Stimulated activated naive CD8-positive, alpha-beta T cell treated with anti-CD3 and anti-CD28 coated beads, Interleukin-15, amount 100 ng/mL, for 72 hours (primary cell): Measurements from ENCODE around the gene MUL1.

Source experiments
- ATAC-seq: fragments of 150-1000 bp; cut with Tn5 transposase; 2 replicates; pipeline ENCODE4 v1.10.0; 2021; ENCODE audit warnings: mild to moderate bottlenecking, moderate library complexity
- DNase-seq, 2 donors: peaks; one replicate each; pipeline ENCODE4 v3.0.0; 2021 to 2022
- H3K27ac Mint-ChIP-seq, 2 donors: one replicate each; pipeline ENCODE4 v1.8.0; 2022; ENCODE audit warnings: mild to moderate bottlenecking in 2 of 2, mixed read lengths in 2 of 2, moderate library complexity in 2 of 2
- H3K27me3 Mint-ChIP-seq: one replicate; pipeline ENCODE4 v1.8.0; 2022; ENCODE audit warnings: mixed read lengths
- H3K4me1 Mint-ChIP-seq: one replicate; pipeline ENCODE4 v1.8.0; 2022; ENCODE audit warnings: mild to moderate bottlenecking, mixed read lengths
- H3K4me3 Mint-ChIP-seq, 2 donors: one replicate each; pipeline ENCODE4 v1.8.0; 2022; ENCODE audit warnings: mild to moderate bottlenecking in 2 of 2, mixed read lengths in 2 of 2, moderate library complexity in 1 of 2
- H3K9me3 Mint-ChIP-seq, 2 donors: one replicate each; pipeline ENCODE4 v1.8.0; 2022; ENCODE audit warnings: mixed read lengths in 2 of 2

MUL1 gene, protein sequence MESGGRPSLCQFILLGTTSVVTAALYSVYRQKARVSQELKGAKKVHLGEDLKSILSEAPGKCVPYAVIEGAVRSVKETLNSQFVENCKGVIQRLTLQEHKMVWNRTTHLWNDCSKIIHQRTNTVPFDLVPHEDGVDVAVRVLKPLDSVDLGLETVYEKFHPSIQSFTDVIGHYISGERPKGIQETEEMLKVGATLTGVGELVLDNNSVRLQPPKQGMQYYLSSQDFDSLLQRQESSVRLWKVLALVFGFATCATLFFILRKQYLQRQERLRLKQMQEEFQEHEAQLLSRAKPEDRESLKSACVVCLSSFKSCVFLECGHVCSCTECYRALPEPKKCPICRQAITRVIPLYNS

DNA sequence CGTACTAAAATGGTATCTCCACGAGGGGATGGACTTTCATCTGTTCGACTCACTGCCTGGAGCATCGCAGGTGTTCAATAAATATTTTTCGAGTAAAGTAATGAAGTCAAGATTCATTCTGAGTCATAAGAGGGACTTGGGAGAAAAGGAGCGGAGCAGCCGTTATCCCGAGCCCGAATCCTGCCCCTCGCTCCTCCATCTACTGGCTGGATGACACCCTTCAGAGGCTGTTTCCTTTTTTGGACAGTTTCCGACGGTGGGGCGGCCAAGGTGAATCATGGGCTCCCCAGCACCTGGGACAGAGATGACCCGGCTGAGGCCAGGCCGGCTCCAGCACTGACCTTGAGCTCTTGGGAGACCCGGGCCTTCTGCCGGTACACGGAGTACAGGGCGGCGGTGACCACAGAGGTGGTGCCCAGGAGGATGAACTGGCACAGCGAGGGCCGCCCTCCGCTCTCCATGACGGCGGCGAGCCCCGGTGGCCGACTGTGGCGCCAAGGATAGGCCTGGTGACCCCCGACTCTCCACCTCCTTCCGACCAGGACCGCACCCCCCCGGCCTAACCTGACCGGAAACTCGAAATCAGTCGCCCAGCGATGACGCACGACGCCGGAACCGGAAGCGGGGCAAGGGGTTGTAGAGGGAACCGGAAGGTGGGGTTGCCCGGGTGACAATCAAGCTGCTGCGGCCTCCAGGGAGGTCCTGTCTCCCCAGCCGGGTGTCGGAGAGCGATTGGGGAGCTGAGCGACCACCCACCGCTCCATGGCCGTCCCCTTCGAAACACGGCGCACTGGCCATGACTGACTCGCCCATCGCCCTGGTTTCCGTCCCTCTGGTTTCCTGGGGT lies at the start of gene MUL1:
Gene MUL1 (minus strand): TSS at position 588 of the 847 bp plus-strand sequence. CDS start 127 bp downstream, at position 461.
- Mint-ChIP-seq H3K4me1 (peaks cover 37% of the 10 kb centered on the region), H3K4me3 (peak within 1 kb of the TSS; percentile 88 to 90), H3K27me3 (peaks cover 3% of the 10 kb centered on the region), H3K27ac (peak within 1 kb of the TSS; percentile 94 to 97), H3K9me3 (no peaks in the 10 kb centered on the region)
- ATAC-seq (peak; percentile 100), DNase-seq (peak; percentile 86 to 91)

- ATAC-seq: no peak
- no peaks in the 10 kb centered on the region for H3K9me3 Mint-ChIP-seq
- peaks cover 5% of the 10 kb centered on the region for H3K4me1 Mint-ChIP-seq
- H3K4me3 Mint-ChIP-seq: no peak overlapping the region
- peaks cover 25% of the 10 kb centered on the region for H3K27me3 Mint-ChIP-seq
- DNase-seq: no peak
- H3K27ac Mint-ChIP-seq: no peak overlapping the region
Measured at GRCh38 chr1:20555758-20556120, 47.8 kb upstream of the MUL1 start.

GRCh38 chr1:20555025-20555757 lies 47.2 kb upstream of the MUL1 start:
- Mint-ChIP-seq H3K27me3 (peaks cover 27% of the 10 kb centered on the region), H3K9me3 (no peaks in the 10 kb centered on the region), H3K4me3 (no peak overlapping the region), H3K4me1 (peaks cover 5% of the 10 kb centered on the region), H3K27ac (no peak overlapping the region)
- no peak for ATAC-seq
- no peak for DNase-seq

DNA sequence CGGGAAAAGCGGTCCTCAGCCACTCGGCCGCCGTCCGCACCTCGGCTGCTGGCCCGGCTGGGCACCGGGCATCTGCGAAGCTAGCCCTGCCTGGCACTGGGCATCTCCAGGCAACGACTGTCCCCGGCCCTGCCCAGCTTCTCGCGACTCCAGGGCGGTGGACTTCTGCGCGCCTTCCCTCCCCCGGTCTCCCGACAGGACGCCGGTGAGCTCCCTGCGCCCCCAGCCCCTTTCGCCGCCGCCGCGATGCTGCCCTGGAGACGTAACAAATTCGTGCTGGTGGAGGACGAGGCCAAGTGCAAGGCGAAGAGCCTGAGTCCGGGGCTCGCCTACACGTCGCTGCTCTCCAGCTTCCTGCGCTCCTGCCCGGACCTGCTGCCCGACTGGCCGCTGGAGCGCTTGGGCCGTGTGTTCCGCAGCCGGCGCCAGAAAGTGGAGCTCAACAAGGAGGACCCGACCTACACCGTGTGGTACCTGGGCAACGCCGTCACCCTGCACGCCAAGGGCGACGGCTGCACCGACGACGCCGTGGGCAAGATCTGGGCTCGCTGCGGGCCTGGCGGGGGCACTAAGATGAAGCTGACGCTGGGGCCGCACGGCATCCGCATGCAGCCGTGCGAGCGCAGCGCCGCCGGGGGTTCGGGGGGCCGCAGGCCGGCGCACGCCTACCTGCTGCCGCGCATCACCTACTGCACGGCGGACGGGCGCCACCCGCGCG lies 44.9 kb upstream of the MUL1 start:
- Mint-ChIP-seq H3K4me3 (peak overlapping the region in 1 of 2 donors; percentile 22), H3K4me1 (peaks cover 5% of the 10 kb centered on the region), H3K9me3 (no peaks in the 10 kb centered on the region), H3K27ac (no peak overlapping the region), H3K27me3 (peaks cover 38% of the 10 kb centered on the region)
- DNase-seq: no peak
- ATAC-seq: no peak

DNA sequence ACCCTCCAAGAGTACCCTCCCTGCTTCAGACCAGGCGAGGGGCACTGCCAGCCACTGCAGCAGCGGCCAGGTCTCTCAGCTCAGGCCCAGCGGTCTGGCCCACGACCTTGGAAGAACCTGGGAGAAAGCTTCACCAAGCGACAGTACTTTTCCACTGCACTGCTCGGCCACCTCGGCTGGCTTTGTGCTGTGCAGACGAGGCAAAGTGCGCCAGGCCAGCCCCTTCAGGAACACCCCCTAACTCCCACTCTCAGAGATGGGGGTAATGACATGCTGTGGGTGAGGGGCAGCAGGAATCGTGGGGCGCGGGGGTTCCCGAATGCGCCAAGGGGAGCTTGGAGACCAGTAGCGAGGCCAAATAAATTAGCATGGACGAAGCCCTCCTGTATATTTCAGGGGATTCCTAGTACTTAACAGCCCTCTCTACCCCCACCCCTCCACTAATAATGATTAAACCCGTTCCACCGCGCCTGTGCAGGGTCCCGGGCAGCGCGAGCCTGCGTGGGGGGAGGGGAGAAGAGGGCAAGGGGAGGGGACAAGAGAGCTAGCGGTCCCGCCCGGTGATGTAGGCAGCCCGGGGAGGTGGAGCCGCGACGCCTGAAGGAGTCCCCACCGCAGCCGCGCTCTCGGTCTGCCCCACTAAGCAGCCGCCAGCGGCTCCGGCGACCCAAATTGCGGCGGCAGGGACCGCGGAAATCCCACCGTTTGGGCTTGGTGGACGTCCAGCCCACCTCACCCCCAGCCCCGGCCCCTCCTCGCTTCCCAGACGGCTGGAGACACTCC lies 44.2 kb upstream of the MUL1 start, which contains the start of gene FAM43B:
Gene FAM43B (plus strand): TSS at position 629 of the 783 bp plus-strand sequence. CDS start 401 bp downstream, outside the sequence.
- H3K27me3 Mint-ChIP-seq: peaks cover 40% of the 10 kb centered on the region
- no peak for DNase-seq
- peaks cover 5% of the 10 kb centered on the region for H3K4me1 Mint-ChIP-seq
- H3K27ac Mint-ChIP-seq: no peak within 1 kb of the TSS
- peak within 1 kb of the TSS in 1 of 2 donors; percentile 42 for H3K4me3 Mint-ChIP-seq
- H3K9me3 Mint-ChIP-seq: no peaks in the 10 kb centered on the region
- ATAC-seq: peak; percentile 35

GRCh38 chr1:20551161-20551560 lies 43.2 kb upstream of the MUL1 start:
- no peak overlapping the region for H3K27ac Mint-ChIP-seq
- H3K9me3 Mint-ChIP-seq: no peaks in the 10 kb centered on the region
- peaks cover 5% of the 10 kb centered on the region for H3K4me1 Mint-ChIP-seq
- H3K4me3 Mint-ChIP-seq: no peak overlapping the region
- DNase-seq: no peak
- H3K27me3 Mint-ChIP-seq: peaks cover 48% of the 10 kb centered on the region
- ATAC-seq: no peak

DNA sequence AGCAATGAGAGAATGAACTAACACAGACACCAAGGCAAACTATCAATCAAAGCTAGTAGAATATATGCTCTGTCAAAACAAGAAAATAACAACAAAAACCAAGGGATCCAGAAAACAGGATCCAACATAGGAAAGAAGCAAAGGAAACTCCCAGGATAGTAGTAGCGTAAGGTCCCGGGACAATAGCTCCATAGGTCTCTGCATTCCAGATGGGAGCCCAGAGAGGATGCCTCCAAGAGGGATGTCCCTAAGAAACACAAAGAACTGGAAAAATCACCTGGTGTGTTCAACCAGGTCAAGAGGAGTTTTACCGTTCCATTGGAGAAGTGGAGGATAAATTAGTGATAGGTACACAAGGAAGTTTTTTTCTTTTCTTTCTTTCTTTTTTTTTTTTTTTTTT lies 38.7 kb upstream of the MUL1 start:
- Mint-ChIP-seq H3K9me3 (no peaks in the 10 kb centered on the region), H3K27ac (no peak overlapping the region), H3K27me3 (peaks cover 72% of the 10 kb centered on the region), H3K4me3 (no peak overlapping the region), H3K4me1 (no peaks in the 10 kb centered on the region)
- ATAC-seq: no peak
- DNase-seq: no peak

- Mint-ChIP-seq H3K9me3 (no peaks in the 10 kb centered on the region), H3K27ac (no peak overlapping the region), H3K27me3 (peaks cover 68% of the 10 kb centered on the region), H3K4me1 (no peaks in the 10 kb centered on the region), H3K4me3 (no peak overlapping the region)
- ATAC-seq (no peak), DNase-seq (no peak)
Measured at GRCh38 chr1:20540281-20540680, 32.3 kb upstream of the MUL1 start.

GRCh38 chr1:20538760-20539551 lies 31.0 kb upstream of the MUL1 start:
- H3K9me3 Mint-ChIP-seq: no peaks in the 10 kb centered on the region
- ATAC-seq (no peak), DNase-seq (no peak)
- H3K27me3 Mint-ChIP-seq: peaks cover 68% of the 10 kb centered on the region
- no peak overlapping the region for H3K27ac Mint-ChIP-seq
- H3K4me3 Mint-ChIP-seq: no peak overlapping the region
- no peaks in the 10 kb centered on the region for H3K4me1 Mint-ChIP-seq

DNA sequence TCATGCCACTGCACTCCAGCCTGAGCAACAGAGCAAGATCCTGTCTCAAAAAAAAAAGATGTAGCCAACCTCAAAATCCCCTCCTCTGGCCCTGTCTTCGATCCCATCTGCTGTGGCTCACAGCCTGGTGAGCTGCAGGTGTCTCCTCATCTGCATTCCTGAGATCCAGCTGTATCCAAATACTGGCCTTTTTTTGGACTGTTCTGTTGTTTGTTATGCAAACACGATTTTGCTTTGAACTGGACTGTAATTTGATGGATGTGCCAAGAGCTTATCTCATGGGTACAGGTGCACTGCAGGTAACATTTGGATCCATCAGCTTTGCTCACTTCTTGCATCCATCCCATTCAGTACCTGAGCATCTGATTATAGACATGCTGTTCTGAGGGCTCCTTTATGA lies 30.3 kb upstream of the MUL1 start:
- peaks cover 68% of the 10 kb centered on the region for H3K27me3 Mint-ChIP-seq
- ATAC-seq (no peak), DNase-seq (no peak)
- H3K4me1 Mint-ChIP-seq: no peaks in the 10 kb centered on the region
- H3K4me3 Mint-ChIP-seq: no peak overlapping the region
- no peak overlapping the region for H3K27ac Mint-ChIP-seq
- H3K9me3 Mint-ChIP-seq: no peaks in the 10 kb centered on the region

- no peak overlapping the region for H3K4me3 Mint-ChIP-seq
- no peaks in the 10 kb centered on the region for H3K4me1 Mint-ChIP-seq
- H3K27ac Mint-ChIP-seq: no peak overlapping the region
- H3K27me3 Mint-ChIP-seq: peaks cover 67% of the 10 kb centered on the region
- no peak for ATAC-seq
- no peaks in the 10 kb centered on the region for H3K9me3 Mint-ChIP-seq
- DNase-seq: no peak
Measured at GRCh38 chr1:20534659-20535417, 26.9 kb upstream of the MUL1 start.

- DNase-seq (no peak), ATAC-seq (no peak)
- Mint-ChIP-seq H3K9me3 (no peaks in the 10 kb centered on the region), H3K27ac (no peak overlapping the region), H3K4me1 (no peaks in the 10 kb centered on the region), H3K27me3 (peaks cover 70% of the 10 kb centered on the region), H3K4me3 (no peak overlapping the region)
Measured at GRCh38 chr1:20533635-20534034, 25.7 kb upstream of the MUL1 start.

GRCh38 chr1:20530901-20531300 lies 22.9 kb upstream of the MUL1 start:
- Mint-ChIP-seq H3K4me3 (no peak overlapping the region), H3K27ac (no peak overlapping the region), H3K27me3 (peaks cover 77% of the 10 kb centered on the region), H3K4me1 (no peaks in the 10 kb centered on the region), H3K9me3 (no peaks in the 10 kb centered on the region)
- no peak for ATAC-seq
- no peak for DNase-seq
